K562 (cell line): Measurements from ENCODE around the gene RSPH6A. TPM values are rescaled to one million over a fixed set of nuclear protein-coding genes. Genes with fewer than 3 reads are reported as not detected.

ENCODE experiments used
- BRCA1 ChIP-seq, 2 experiments: fragments of 450-650 bp in 1 of 2; sonication (generic) in 1 of 2; formaldehyde crosslinking in 1 of 2; IDR thresholded peaks; 2 replicates each; pipeline versions ENCODE4 v1.5.0 to v1.6.1; 2017 to 2020; ENCODE audit warnings: mild to moderate bottlenecking in 1 of 2, missing genetic modification reagents in 1 of 2
- NR2C1 ChIP-seq, 2 experiments: fragments of 450-650 bp; IDR thresholded peaks; 2 replicates each; pipeline ENCODE4 v1.6.1; 2017; ENCODE audit warnings: mild to moderate bottlenecking in 2 of 2, antibody characterized with exemption in 1 of 2, inconsistent platforms in 1 of 2, missing compliant biosample characterization in 1 of 2, missing genetic modification characterization in 1 of 2
- POLR2G ChIP-seq: fragments of 200-400 bp; formaldehyde crosslinking; IDR thresholded peaks from 2 replicates; pipeline ENCODE4 v1.6.1; 2017; ENCODE audit warnings: low read depth, mild to moderate bottlenecking, antibody characterized with exemption, low read length, moderate library complexity
- RBFOX2 ChIP-seq: fragments of 200-400 bp; formaldehyde crosslinking; IDR thresholded peaks from 2 replicates; pipeline ENCODE4 v1.6.1; 2017; ENCODE audit warnings: low read depth, mild to moderate bottlenecking, low read length, moderate library complexity
- polyA plus RNA-seq, 8 experiments: library from polyadenylated mRNA; depleted of rRNA in 4 of 8; stranded (reverse) in 5 of 8; unstranded in 3 of 8; fragments of >200 nt; fragmentation: Nextera tagmentation in 2 of 8; fragmentation: Illumina TruSeq in 1 of 8; extraction: Ambion mirVana in 2 of 8; extraction: Trizol in 1 of 8; gene quantifications; 2 replicates each; pipeline versions ENCODE4 v1.2.1 to v1.2.3, GENCODE V29; 2011 to 2014; ENCODE audit warnings: inconsistent platforms in 1 of 8, missing spikeins in 1 of 8
- total RNA-seq, 7 experiments: library from RNA; depleted of rRNA in 6 of 7; stranded (reverse); fragments of >200 nt in 6 of 7; fragmentation: Illumina TruSeq in 2 of 7; extraction: Trizol in 2 of 7; gene quantifications; 2 replicates each; pipeline versions ENCODE4 v1.2.1 to v1.2.3, GENCODE V29; 2011 to 2021; ENCODE audit warnings: low replicate concordance in 1 of 7
- TF ChIP-seq, protein P1 (sequence below), 2 experiments: fragments of 450-650 bp in 1 of 2; sonication (generic) in 1 of 2; formaldehyde crosslinking in 1 of 2; IDR thresholded peaks; 2 replicates each; pipeline versions ENCODE4 v1.7.1 to v1.9.0; 2016 to 2022; ENCODE audit warnings: inconsistent platforms in 1 of 2, mild to moderate bottlenecking in 1 of 2, missing genetic modification reagents in 1 of 2
- TF ChIP-seq, protein P2 (sequence below): fragments of 200-800 bp; sonication (Bioruptor generic); IDR thresholded peaks from 2 replicates; pipeline ENCODE4 v1.6.1; 2017; ENCODE audit warnings: missing genetic modification characterization, missing compliant biosample characterization

Gene RSPH6A
- total and polyA plus RNA-seq, 9 of the 15 experiments (the other 6 are each of a cell fraction or from before 2014, with no cell fraction given), result 0.03 to 0.15 (median 0.07) TPM; not detected in 5

GRCh38 chr19:45862271-45862563 is 47.1 kb upstream of the RSPH6A start (continued):
- TF ChIP-seq, protein P1, sequence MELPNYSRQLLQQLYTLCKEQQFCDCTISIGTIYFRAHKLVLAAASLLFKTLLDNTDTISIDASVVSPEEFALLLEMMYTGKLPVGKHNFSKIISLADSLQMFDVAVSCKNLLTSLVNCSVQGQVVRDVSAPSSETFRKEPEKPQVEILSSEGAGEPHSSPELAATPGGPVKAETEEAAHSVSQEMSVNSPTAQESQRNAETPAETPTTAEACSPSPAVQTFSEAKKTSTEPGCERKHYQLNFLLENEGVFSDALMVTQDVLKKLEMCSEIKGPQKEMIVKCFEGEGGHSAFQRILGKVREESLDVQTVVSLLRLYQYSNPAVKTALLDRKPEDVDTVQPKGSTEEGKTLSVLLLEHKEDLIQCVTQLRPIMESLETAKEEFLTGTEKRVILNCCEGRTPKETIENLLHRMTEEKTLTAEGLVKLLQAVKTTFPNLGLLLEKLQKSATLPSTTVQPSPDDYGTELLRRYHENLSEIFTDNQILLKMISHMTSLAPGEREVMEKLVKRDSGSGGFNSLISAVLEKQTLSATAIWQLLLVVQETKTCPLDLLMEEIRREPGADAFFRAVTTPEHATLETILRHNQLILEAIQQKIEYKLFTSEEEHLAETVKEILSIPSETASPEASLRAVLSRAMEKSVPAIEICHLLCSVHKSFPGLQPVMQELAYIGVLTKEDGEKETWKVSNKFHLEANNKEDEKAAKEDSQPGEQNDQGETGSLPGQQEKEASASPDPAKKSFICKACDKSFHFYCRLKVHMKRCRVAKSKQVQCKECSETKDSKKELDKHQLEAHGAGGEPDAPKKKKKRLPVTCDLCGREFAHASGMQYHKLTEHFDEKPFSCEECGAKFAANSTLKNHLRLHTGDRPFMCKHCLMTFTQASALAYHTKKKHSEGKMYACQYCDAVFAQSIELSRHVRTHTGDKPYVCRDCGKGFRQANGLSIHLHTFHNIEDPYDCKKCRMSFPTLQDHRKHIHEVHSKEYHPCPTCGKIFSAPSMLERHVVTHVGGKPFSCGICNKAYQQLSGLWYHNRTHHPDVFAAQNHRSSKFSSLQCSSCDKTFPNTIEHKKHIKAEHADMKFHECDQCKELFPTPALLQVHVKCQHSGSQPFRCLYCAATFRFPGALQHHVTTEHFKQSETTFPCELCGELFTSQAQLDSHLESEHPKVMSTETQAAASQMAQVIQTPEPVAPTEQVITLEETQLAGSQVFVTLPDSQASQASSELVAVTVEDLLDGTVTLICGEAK (IDR thresholded peaks at IDR 0.05), result 0 out of 2 replicates have a peak, but pooled peaks have one; percentile 8
- TF ChIP-seq, protein P1 (CRISPR knock-in tag; IDR thresholded peaks at IDR 0.05), result no peak
- TF ChIP-seq NR2C1 (IDR thresholded peaks at IDR 0.05), result 0 out of 2 replicates have a peak, but pooled peaks have one; percentile 10
- no peak for TF ChIP-seq NR2C1 (tag; IDR thresholded peaks at IDR 0.05)
- TF ChIP-seq BRCA1 (IDR thresholded peaks at IDR 0.05), result no peak
- no peak for TF ChIP-seq BRCA1 (CRISPR knock-in tag; IDR thresholded peaks at IDR 0.05)
- TF ChIP-seq, protein P2, sequence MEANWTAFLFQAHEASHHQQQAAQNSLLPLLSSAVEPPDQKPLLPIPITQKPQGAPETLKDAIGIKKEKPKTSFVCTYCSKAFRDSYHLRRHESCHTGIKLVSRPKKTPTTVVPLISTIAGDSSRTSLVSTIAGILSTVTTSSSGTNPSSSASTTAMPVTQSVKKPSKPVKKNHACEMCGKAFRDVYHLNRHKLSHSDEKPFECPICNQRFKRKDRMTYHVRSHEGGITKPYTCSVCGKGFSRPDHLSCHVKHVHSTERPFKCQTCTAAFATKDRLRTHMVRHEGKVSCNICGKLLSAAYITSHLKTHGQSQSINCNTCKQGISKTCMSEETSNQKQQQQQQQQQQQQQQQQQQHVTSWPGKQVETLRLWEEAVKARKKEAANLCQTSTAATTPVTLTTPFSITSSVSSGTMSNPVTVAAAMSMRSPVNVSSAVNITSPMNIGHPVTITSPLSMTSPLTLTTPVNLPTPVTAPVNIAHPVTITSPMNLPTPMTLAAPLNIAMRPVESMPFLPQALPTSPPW (CRISPR knock-in tag), result no peak
- TF ChIP-seq POLR2G, result no peak
- TF ChIP-seq RBFOX2, result no peak
